Duodenal mucosa (tissue), 2 donors: ENCODE data around the gene TBC1D25.
"Not testable (repeated sequence)": the region's sequence is repeated elsewhere in the genome, so short reads cannot be mapped to it uniquely, and the experiment has no call there.

Experiments
- H3K27ac ChIP-seq: one replicate; pipeline ENCODE4 v1.7.0; 2013; ENCODE audit warnings: low read depth, low read length
- H3K27me3 ChIP-seq, 2 donors: one replicate each; pipeline ENCODE4 v1.7.0; 2013; ENCODE audit warnings: low read length in 2 of 2, control low read depth in 1 of 2; ENCODE audit not compliant: insufficient read depth in 2 of 2, control insufficient read depth in 1 of 2
- H3K36me3 ChIP-seq, 2 donors: one replicate each; pipeline ENCODE4 v1.7.0; 2013; ENCODE audit warnings: low read length in 2 of 2, control low read depth in 1 of 2; ENCODE audit not compliant: insufficient read depth in 2 of 2, control insufficient read depth in 1 of 2
- H3K4me1 ChIP-seq, 2 donors: one replicate each; pipeline ENCODE4 v1.7.0; 2013; ENCODE audit warnings: low read length in 2 of 2, control low read depth in 1 of 2; ENCODE audit not compliant: insufficient read depth in 2 of 2, control insufficient read depth in 1 of 2
- H3K4me3 ChIP-seq, 2 donors: one replicate each; pipeline ENCODE4 v1.7.0; 2013; ENCODE audit warnings: low read length in 2 of 2, low read depth in 1 of 2
- H3K9ac ChIP-seq, 2 donors: one replicate each; pipeline ENCODE4 v1.7.0; 2013; ENCODE audit warnings: low read length in 2 of 2, low read depth in 1 of 2
- H3K9me3 ChIP-seq, 2 donors: one replicate each; pipeline ENCODE4 v1.7.0; 2013; ENCODE audit warnings: low read length in 2 of 2, control low read depth in 1 of 2; ENCODE audit not compliant: control insufficient read depth in 1 of 2

TBC1D25 gene

DNA sequence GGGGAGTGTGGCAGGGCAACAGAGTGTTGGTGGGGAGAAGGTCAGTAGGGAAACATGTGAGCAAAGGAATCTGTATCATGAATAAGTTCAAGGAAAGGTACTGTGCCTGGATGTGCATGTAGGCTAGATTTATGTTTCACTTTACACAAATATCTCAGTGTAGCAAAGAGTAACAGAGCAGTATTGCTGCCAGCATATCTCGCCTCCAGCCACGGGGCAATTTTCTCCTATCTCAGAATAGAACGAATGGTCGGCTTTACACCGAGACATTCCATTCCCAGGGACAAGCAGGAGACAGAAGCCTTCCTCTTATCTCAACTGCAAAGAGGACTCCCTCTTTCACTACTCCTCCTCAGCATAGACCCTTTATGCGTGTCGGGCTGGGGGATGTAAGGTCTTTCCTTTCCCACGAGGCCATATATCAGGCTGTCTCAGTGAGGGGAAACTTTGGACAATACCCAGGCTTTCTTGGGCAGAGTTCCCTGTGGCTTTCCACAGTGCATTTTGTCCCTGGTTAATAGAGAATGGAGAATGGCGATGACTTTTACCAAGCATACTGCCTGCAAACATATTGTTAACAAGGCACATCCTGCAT, 16.3 kb downstream of the TBC1D25 start:
- H3K9me3 ChIP-seq, H3K27ac ChIP-seq, H3K9ac ChIP-seq, H3K4me1 ChIP-seq, H3K4me3 ChIP-seq, H3K27me3 ChIP-seq: not testable (repeated sequence)
- H3K36me3 ChIP-seq: peaks cover 6 to 32% of the 10 kb centered on the region in 2 donors

GRCh38 chrX:48558271-48558670, 18.8 kb downstream of the TBC1D25 start:
- Histone ChIP-seq H3K9me3 (no peaks in the 10 kb centered on the region), H3K4me1 (no peaks in the 10 kb centered on the region), H3K27ac (no peak overlapping the region), H3K4me3 (no peak overlapping the region), H3K36me3 (peaks cover 9 to 43% of the 10 kb centered on the region in 2 donors), H3K27me3 (no peaks in the 10 kb centered on the region), H3K9ac (no peak overlapping the region)

DNA sequence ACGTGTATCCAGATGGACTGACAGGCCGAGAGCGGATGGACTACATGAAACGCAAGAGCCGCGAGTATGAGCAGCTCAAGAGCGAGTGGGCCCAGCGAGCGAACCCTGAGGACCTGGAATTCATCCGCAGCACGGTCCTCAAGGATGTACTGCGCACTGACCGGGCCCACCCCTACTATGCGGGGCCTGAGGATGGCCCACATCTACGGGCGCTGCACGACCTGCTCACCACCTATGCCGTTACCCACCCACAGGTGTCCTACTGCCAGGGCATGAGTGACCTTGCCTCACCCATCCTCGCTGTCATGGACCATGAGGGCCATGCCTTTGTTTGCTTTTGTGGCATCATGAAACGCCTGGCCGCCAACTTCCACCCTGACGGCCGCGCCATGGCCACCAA, 20.1 kb downstream of the TBC1D25 start:
- no peaks in the 10 kb centered on the region for H3K4me1 ChIP-seq
- no peak overlapping the region for H3K4me3 ChIP-seq
- H3K9ac ChIP-seq: no peak overlapping the region
- H3K36me3 ChIP-seq: peaks cover 9 to 43% of the 10 kb centered on the region in 2 donors
- H3K9me3 ChIP-seq: no peaks in the 10 kb centered on the region
- H3K27ac ChIP-seq: no peak overlapping the region
- H3K27me3 ChIP-seq: no peaks in the 10 kb centered on the region

DNA sequence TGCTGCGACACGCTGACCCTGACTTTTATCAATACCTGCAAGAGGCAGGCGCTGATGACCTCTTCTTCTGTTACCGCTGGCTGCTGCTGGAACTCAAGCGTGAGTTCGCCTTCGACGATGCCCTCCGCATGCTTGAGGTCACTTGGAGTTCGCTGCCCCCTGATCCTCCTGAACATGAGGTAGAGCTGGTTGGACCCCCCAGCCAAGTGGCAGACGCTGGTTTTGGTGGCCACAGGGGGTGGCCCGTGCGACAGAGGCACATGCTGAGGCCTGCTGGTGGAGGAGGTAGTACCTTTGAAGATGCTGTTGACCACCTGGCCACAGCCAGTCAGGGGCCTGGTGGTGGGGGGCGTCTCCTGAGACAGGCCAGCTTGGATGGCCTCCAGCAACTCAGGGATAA, 20.5 kb downstream of the TBC1D25 start:
- Histone ChIP-seq H3K9ac (no peak overlapping the region), H3K36me3 (peaks cover 9 to 40% of the 10 kb centered on the region in 2 donors), H3K4me1 (no peaks in the 10 kb centered on the region), H3K27me3 (no peaks in the 10 kb centered on the region), H3K9me3 (no peaks in the 10 kb centered on the region), H3K4me3 (no peak overlapping the region), H3K27ac (no peak overlapping the region)

DNA sequence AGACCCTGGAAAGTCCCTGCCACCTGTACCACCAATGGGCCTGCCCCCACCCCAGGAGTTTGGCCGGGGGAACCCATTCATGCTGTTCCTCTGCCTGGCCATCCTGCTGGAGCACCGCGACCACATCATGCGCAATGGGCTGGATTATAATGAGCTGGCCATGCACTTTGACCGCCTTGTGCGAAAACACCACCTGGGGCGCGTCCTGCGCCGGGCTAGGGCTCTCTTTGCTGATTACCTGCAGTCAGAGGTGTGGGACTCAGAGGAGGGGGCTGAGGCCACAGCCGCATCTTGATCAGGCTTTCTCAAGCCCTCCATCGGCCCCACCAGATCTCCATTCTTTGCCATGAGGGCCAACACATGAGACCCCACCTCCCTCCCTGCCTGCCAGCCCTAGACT, 21.2 kb downstream of the TBC1D25 start:
- Histone ChIP-seq H3K36me3 (peaks cover 9 to 37% of the 10 kb centered on the region in 2 donors), H3K4me1 (no peaks in the 10 kb centered on the region), H3K27me3 (no peaks in the 10 kb centered on the region), H3K9ac (no peak overlapping the region), H3K27ac (no peak overlapping the region), H3K9me3 (no peaks in the 10 kb centered on the region), H3K4me3 (no peak overlapping the region)

DNA sequence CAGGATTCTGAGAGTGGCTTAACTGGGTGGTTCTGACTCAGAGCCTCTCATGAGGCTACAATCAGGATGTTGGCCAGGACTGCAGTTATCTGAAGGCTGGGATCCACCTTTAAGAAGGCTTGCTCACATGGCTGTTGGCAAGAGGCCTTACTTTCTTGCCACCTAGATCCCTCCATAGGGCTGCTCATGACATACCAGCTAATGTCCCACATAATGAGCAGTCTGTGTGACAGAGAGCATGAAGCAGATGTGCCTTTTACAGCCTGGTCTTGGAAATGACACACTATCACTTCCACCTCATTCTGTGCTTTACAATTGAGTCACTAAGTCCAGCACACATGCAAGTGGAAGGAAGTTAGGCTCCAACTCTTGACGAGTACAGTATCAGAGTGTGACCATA, 30.4 kb downstream of the TBC1D25 start:
- no peaks in the 10 kb centered on the region for H3K9me3 ChIP-seq
- H3K27me3 ChIP-seq: no peaks in the 10 kb centered on the region
- no peak overlapping the region for H3K9ac ChIP-seq
- H3K4me3 ChIP-seq: no peak overlapping the region
- no peak overlapping the region for H3K27ac ChIP-seq
- no peaks in the 10 kb centered on the region for H3K4me1 ChIP-seq
- H3K36me3 ChIP-seq: peaks cover 0 to under 1% of the 10 kb centered on the region in 2 donors

DNA sequence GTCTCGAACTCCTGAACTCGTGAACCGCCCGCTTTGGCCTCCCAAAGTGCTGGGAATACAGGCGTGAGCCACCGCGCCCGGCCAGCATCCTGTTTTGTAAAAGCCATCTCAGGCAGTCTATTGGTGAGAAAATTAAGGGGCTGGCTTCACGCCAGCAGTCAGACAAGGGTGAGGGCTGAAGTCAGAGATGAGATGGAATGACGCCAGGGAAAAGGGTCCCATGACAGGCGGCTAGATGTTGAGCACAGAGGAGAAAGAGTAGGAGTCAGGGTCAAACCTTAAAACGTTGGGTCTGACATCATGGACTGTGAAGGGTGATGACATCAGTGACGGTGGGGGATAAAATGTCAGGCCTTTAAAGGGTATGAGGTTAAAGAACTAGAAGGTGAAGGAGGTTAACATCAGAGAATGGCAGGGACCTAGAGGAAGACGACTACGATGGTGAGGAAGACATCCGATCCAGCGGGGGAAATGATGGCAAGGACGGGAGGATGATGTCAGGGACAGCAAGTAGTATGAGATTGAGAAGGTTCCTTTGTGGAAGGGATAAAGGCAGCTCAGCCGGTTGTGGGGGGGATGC, 34.3 kb downstream of the TBC1D25 start:
- H3K27ac ChIP-seq: peak overlapping the region; percentile 86
- no peaks in the 10 kb centered on the region for H3K27me3 ChIP-seq
- H3K4me3 ChIP-seq: peak overlapping the region; percentile 84 to 88
- H3K9me3 ChIP-seq: no peaks in the 10 kb centered on the region
- peaks cover 24 to 36% of the 10 kb centered on the region in 2 donors for H3K36me3 ChIP-seq
- peaks cover 11 to 12% of the 10 kb centered on the region in 2 donors for H3K4me1 ChIP-seq
- peak overlapping the region; percentile 76 to 94 for H3K9ac ChIP-seq

- H3K4me1 ChIP-seq: peaks cover 11 to 12% of the 10 kb centered on the region in 2 donors
- peak within 1 kb of the TSS; percentile 84 to 88 for H3K4me3 ChIP-seq
- H3K36me3 ChIP-seq: peaks cover 28 to 42% of the 10 kb centered on the region in 2 donors
- H3K9ac ChIP-seq: peak within 1 kb of the TSS; percentile 86 to 94
- H3K27ac ChIP-seq: peak within 1 kb of the TSS; percentile 97
- no peaks in the 10 kb centered on the region for H3K9me3 ChIP-seq
- no peaks in the 10 kb centered on the region for H3K27me3 ChIP-seq
These were observed 35.1 kb downstream of the TBC1D25 start, which contains the start of gene RBM3 for GRCh38 chrX:48574270-48575266. Gene RBM3 (plus strand): TSS chrX:48574484. CDS start chrX:48575181, 697 bp downstream.

GRCh38 chrX:48575642-48576041, 36.1 kb downstream of the TBC1D25 start:
- peak overlapping the region; percentile 84 to 88 for H3K4me3 ChIP-seq

DNA sequence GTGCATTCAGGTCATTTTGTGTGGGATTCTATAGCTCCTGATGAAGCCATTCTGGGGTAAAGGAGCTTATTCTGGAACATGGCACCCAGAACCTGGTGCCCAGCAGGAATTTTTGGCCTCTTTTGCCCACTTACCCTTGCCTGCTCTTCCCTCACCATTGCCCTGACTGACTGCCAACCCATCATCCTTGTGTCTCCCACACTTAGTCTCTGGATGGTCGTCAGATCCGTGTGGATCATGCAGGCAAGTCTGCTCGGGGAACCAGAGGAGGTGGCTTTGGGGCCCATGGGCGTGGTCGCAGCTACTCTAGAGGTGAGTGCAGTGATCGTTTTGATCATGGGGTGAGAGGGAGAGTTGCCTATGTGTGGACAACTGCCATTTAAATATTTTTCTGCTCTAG, 36.6 kb downstream of the TBC1D25 start:
- Histone ChIP-seq H3K27ac (no peak overlapping the region), H3K9me3 (no peaks in the 10 kb centered on the region), H3K9ac (peak overlapping the region; percentile 86 to 94), H3K4me3 (peak overlapping the region; percentile 84 to 88), H3K4me1 (peaks cover 11 to 12% of the 10 kb centered on the region in 2 donors), H3K36me3 (peaks cover 28 to 49% of the 10 kb centered on the region in 2 donors), H3K27me3 (no peaks in the 10 kb centered on the region)

More at GRCh38 chrX:48575642-48576041, 36.1 kb downstream of the TBC1D25 start:
- Histone ChIP-seq H3K27me3 (no peaks in the 10 kb centered on the region), H3K9ac (peak overlapping the region; percentile 86 to 94), H3K36me3 (peaks cover 28 to 49% of the 10 kb centered on the region in 2 donors), H3K9me3 (no peaks in the 10 kb centered on the region), H3K27ac (no peak overlapping the region), H3K4me1 (peaks cover 11 to 12% of the 10 kb centered on the region in 2 donors)
